ENCODE results near the gene THAP7.

GRCh38 chr22:21010426-21011113 lies 8.7 kb upstream of the THAP7 start:
- TF ChIP-seq CTCF (IDR thresholded peaks at IDR 0.05; ENCODE audit: insufficient read depth, low read depth, low read length) (no peak), EZH2 (IDR thresholded peaks at IDR 0.05; ENCODE audit: insufficient read depth, low read length) (no peak)
